Measurements from ENCODE around the gene TNFAIP8. TPM values are rescaled to one million over a fixed set of nuclear protein-coding genes. Genes with fewer than 3 reads are reported as not detected.

The TNFAIP8 gene
- total and polyA plus RNA-seq, 10 of the 15 experiments (the other 5 are each of a cell fraction or from before 2014, with no cell fraction given) = 124 to 324 (median 177) TPM

GRCh38 chr5:119426057-119426456, 70.2 kb downstream of the TNFAIP8 start (continued):
- no peak for TF ChIP-seq NFYB (IDR thresholded peaks at IDR 0.05; ENCODE audit: insufficient read depth, low read depth, low read length)
- TF ChIP-seq HDGF (IDR thresholded peaks at IDR 0.05) = no peak
- no peak for TF ChIP-seq SREBF1 (IDR thresholded peaks at IDR 0.05; ENCODE audit: low read length)
- TF ChIP-seq IRF4 (IDR thresholded peaks at IDR 0.05; ENCODE audit: low read depth, low read length) = no peak
- no peak for TF ChIP-seq RELB (IDR thresholded peaks at IDR 0.05; ENCODE audit: low read depth)
- no peak for TF ChIP-seq LARP7 (IDR thresholded peaks at IDR 0.05)

GRCh38 chr5:119427060-119427459, 71.2 kb downstream of the TNFAIP8 start:
- DNase-seq (ENCODE audit: low read depth, low spot score) = no peak
- SMC1A ChIA-PET (ENCODE audit: uncharacterized antibody, unreplicated experiment) = no interaction called here
- CTCF ChIA-PET = no interaction called here
- Histone ChIP-seq H3K9ac (ENCODE audit: control insufficient read depth, insufficient read depth, low read length) (no peak overlapping the region), H3K4me3 (no peak overlapping the region), H3K36me3 (ENCODE audit: control insufficient read depth in 2 of 2, insufficient read depth in 2 of 2, low read length in 1 of 2) (no peaks in the 10 kb centered on the region), H3K79me2 (ENCODE audit: control insufficient read depth, insufficient read depth, low read length) (no peaks in the 10 kb centered on the region), H3K27me3 (replicated peaks in 1 of 2; ENCODE audit: control insufficient read depth in 2 of 2, insufficient read depth in 2 of 2, low read length in 1 of 2) (no peaks in the 10 kb centered on the region), H3K9me3 (replicated peaks; ENCODE audit: control insufficient read depth, insufficient read depth, low read length) (no peaks in the 10 kb centered on the region; the same call in 2 of the 3 replicates), H4K20me1 (ENCODE audit: control insufficient read depth, insufficient read depth) (no peaks in the 10 kb centered on the region), H3K27ac (ENCODE audit: control insufficient read depth, insufficient read depth) (no peak overlapping the region), H3K4me1 (ENCODE audit: control insufficient read depth, insufficient read depth, low read length) (no peaks in the 10 kb centered on the region), H2AFZ (ENCODE audit: control insufficient read depth, low read depth, low read length) (no peak overlapping the region), H3K4me2 (ENCODE audit: control insufficient read depth, insufficient read depth) (no peak overlapping the region)
- in situ Hi-C loops (cut with MboI) = no loop called here
- 94% methylated on average over 2 of the region's 2 CpGs for WGBS (ENCODE audit: insufficient coverage, insufficient replicate concordance, low lambda C conversion rate, missing lambda C conversion rate)
- intact Hi-C loops (cut with micrococcal nuclease; ENCODE audit: unreplicated experiment) = no loop called here
- FAIRE-seq = no peak
- ATAC-seq = no peak
- RAD21 ChIA-PET (ENCODE audit: unreplicated experiment) = no interaction called here
- POLR2A ChIA-PET = no interaction called here
- no TSS peak for BruUV-seq (replicated peaks)
- TF ChIP-seq TBL1XR1 (IDR thresholded peaks at IDR 0.05; ENCODE audit: low read depth, low read length) = no peak
- TF ChIP-seq KLF5 (IDR thresholded peaks at IDR 0.05; ENCODE audit: partially characterized antibody) = no peak
- no peak for TF ChIP-seq MLLT1 (IDR thresholded peaks at IDR 0.05)
- no peak for TF ChIP-seq WRNIP1 (IDR thresholded peaks at IDR 0.05; ENCODE audit: borderline replicate concordance, low read depth, low read length)
- TF ChIP-seq TCF7 (IDR thresholded peaks at IDR 0.05; ENCODE audit: borderline replicate concordance) = no peak
- no peak for TF ChIP-seq TAF1 (IDR thresholded peaks at IDR 0.05; ENCODE audit: borderline replicate concordance, low read depth, low read length)
- TF ChIP-seq ATF7 (IDR thresholded peaks at IDR 0.05; ENCODE audit: low read depth) = no peak
- no peak for TF ChIP-seq SMAD1 (IDR thresholded peaks at IDR 0.05; ENCODE audit: low read depth, partially characterized antibody)
- no peak for TF ChIP-seq NR2F1 (conservative IDR thresholded peaks at IDR 0.05)
- TF ChIP-seq CHD1 (IDR thresholded peaks at IDR 0.05; ENCODE audit: low read depth, low read length) = no peak
- no peak for TF ChIP-seq EP300 (IDR thresholded peaks at IDR 0.05; ENCODE audit: borderline replicate concordance in 1 of 2, control insufficient read depth in 1 of 2, low read depth in 2 of 2, low read length in 2 of 2)
- TF ChIP-seq NFYA (IDR thresholded peaks at IDR 0.05; ENCODE audit: borderline replicate concordance, low read depth, low read length) = no peak
- TF ChIP-seq ZNF687 (IDR thresholded peaks at IDR 0.05) = no peak
- no peak for TF ChIP-seq HDGF (IDR thresholded peaks at IDR 0.05)

All from GM12878 (cell line).